ENCODE results near the gene TRPV3. TPM values are rescaled to one million over a fixed set of nuclear protein-coding genes. Genes with fewer than 3 reads are reported as not detected.

Gene TRPV3
- total RNA-seq, 4 donors from 2014 or later = 21.8 to 33.2 (median 25.1) TPM

- no peak for DNase-seq (ENCODE audit: low spot score in 2 of 2)
- no peak overlapping the region for H3K4me3 ChIP-seq (ENCODE audit: low read depth, poor library complexity, severe bottlenecking)
- WGBS, 2 donors = 93% methylated on average over 9 of the region's 9 CpGs
- no peak for TF ChIP-seq POLR2A (IDR thresholded peaks at IDR 0.05)
- TF ChIP-seq CTCF (IDR thresholded peaks at IDR 0.05) = no peak
- intact Hi-C loops (cut with DNase I; ENCODE audit: low total_unique reads) = no loop called here
These were observed 1.6 kb upstream of the TRPV3 start for GRCh38 chr17:3559270-3559645.

- DNase-seq (ENCODE audit: low spot score in 2 of 2) = peak in 1 of 2 donors; percentile 54
- TF ChIP-seq POLR2A (IDR thresholded peaks at IDR 0.05) (no peak), CTCF (IDR thresholded peaks at IDR 0.05) (no peak)
- 34 to 48% methylated on average over 25 of the region's 25 CpGs for WGBS, 2 donors
- H3K4me3 ChIP-seq (ENCODE audit: low read depth, poor library complexity, severe bottlenecking) = no peak overlapping the region
- intact Hi-C loops (cut with DNase I; ENCODE audit: low total_unique reads) = no loop called here
These were observed 1.1 kb upstream of the TRPV3 start for GRCh38 chr17:3558603-3559269.

- no peak for DNase-seq (ENCODE audit: low spot score in 2 of 2)
- 45 to 55% methylated on average over 14 to 15 of the region's 15 CpGs for WGBS, 2 donors
- H3K4me3 ChIP-seq (ENCODE audit: low read depth, poor library complexity, severe bottlenecking) = no peak overlapping the region
- TF ChIP-seq CTCF (IDR thresholded peaks at IDR 0.05) = no peak
- intact Hi-C loops (cut with DNase I; ENCODE audit: low total_unique reads) = no loop called here
These were observed 470 bp downstream of the TRPV3 start for GRCh38 chr17:3556916-3557767.

GRCh38 chr17:3556239-3556915 is 1.2 kb downstream of the TRPV3 start:
- intact Hi-C loops (cut with DNase I; ENCODE audit: low total_unique reads) = no loop called here
- no peak overlapping the region for H3K4me3 ChIP-seq (ENCODE audit: low read depth, poor library complexity, severe bottlenecking)
- no peak for DNase-seq (ENCODE audit: low spot score in 2 of 2)
- no peak for TF ChIP-seq CTCF (IDR thresholded peaks at IDR 0.05)
- TF ChIP-seq POLR2A (IDR thresholded peaks at IDR 0.05) = no peak
- WGBS, 2 donors = 92% methylated on average over 19 of the region's 19 CpGs

- intact Hi-C loops (cut with DNase I; ENCODE audit: low total_unique reads) = no loop called here
- no peak for TF ChIP-seq CTCF (IDR thresholded peaks at IDR 0.05)
- TF ChIP-seq POLR2A (IDR thresholded peaks at IDR 0.05) = no peak
- 85 to 86% methylated on average over 10 of the region's 10 CpGs for WGBS, 2 donors
- no peak for DNase-seq (ENCODE audit: low spot score in 2 of 2)
- no peak overlapping the region for H3K4me3 ChIP-seq (ENCODE audit: low read depth, poor library complexity, severe bottlenecking)
These were observed 2.3 kb downstream of the TRPV3 start for GRCh38 chr17:3555189-3555796.

Measured in lower leg skin (tissue), 4 donors.